OCI-LY1 (cell line): Measurements from ENCODE around the gene PPP1CA.

Source experiments
- H2AFZ ChIP-seq: fragments of 200-600 bp; sonication (generic), shearing (Covaris generic); 2 replicates; pipeline ENCODE4 v1.6.0; 2014; ENCODE audit warnings: antibody characterized with exemption, mild to moderate bottlenecking, low read length
- H3F3A ChIP-seq: fragments of 200-600 bp; sonication (generic), shearing (Covaris generic); 2 replicates; pipeline ENCODE4 v1.6.0; 2014; ENCODE audit warnings: mild to moderate bottlenecking, antibody characterized with exemption, low read length, moderate library complexity; ENCODE audit not compliant: insufficient read depth
- H3K27ac ChIP-seq: fragments of 200-600 bp; sonication (generic); 2 replicates; pipeline ENCODE4 v1.5.1; 2014; ENCODE audit warnings: low read length, mixed run types, mild to moderate bottlenecking, low read depth; ENCODE audit not compliant: poor library complexity, severe bottlenecking
- H3K27me3 ChIP-seq: fragments of 200-600 bp; sonication (generic); 2 replicates; pipeline ENCODE4 v1.6.0; 2014; ENCODE audit warnings: antibody characterized with exemption, mild to moderate bottlenecking, low read length, moderate library complexity; ENCODE audit not compliant: insufficient read depth
- H3K36me3 ChIP-seq: fragments of 200-600 bp; sonication (generic); 2 replicates; pipeline ENCODE4 v1.6.1; 2014; ENCODE audit warnings: mild to moderate bottlenecking, antibody characterized with exemption, low read length, moderate library complexity, mixed read lengths; ENCODE audit not compliant: insufficient read depth
- H3K4me1 ChIP-seq: fragments of 200-600 bp; sonication (generic); 2 replicates; pipeline ENCODE4 v1.5.1; 2014; ENCODE audit warnings: mild to moderate bottlenecking, low read length, moderate library complexity; ENCODE audit not compliant: insufficient read depth, severe bottlenecking
- H3K4me2 ChIP-seq: fragments of 200-600 bp; sonication (generic), shearing (Covaris generic); 2 replicates; pipeline ENCODE4 v1.6.1; 2014; ENCODE audit warnings: low read length
- H3K4me3 ChIP-seq: fragments of 200-600 bp; sonication (generic); 2 replicates; pipeline ENCODE4 v1.5.1; 2014; ENCODE audit warnings: low read length, low read depth, mild to moderate bottlenecking, mixed read lengths; ENCODE audit not compliant: poor library complexity, severe bottlenecking
- H3K79me2 ChIP-seq: fragments of 200-600 bp; shearing (Covaris generic); 2 replicates; pipeline ENCODE4 v1.6.1; 2016; ENCODE audit warnings: mixed run types, low read length, mixed read lengths; ENCODE audit not compliant: insufficient read depth
- H3K9ac ChIP-seq: fragments of 200-600 bp; sonication (generic), shearing (Covaris generic); 2 replicates; pipeline ENCODE4 v1.6.1; 2014; ENCODE audit warnings: mild to moderate bottlenecking, low read length, mixed read lengths
- H3K9me2 ChIP-seq: fragments of 200-600 bp; sonication (generic), shearing (Covaris generic); 2 replicates; pipeline ENCODE4 v1.6.1; 2014; ENCODE audit warnings: low read depth, mild to moderate bottlenecking, low read length, mixed read lengths
- H3K9me3 ChIP-seq: fragments of 200-600 bp; shearing (Covaris generic); 2 replicates; pipeline ENCODE4 v1.6.1; 2014; ENCODE audit warnings: low read length, mixed read lengths
- H4K20me1 ChIP-seq: fragments of 200-600 bp; sonication (generic), shearing (Covaris generic); 2 replicates; pipeline ENCODE4 v1.6.0; 2016; ENCODE audit warnings: mild to moderate bottlenecking, low read length; ENCODE audit not compliant: insufficient read depth
- EZH2 ChIP-seq: fragments of 200-600 bp; sonication (generic), shearing (Covaris generic); IDR thresholded peaks from 2 replicates; pipeline ENCODE4 v1.8.0; 2017; ENCODE audit warnings: borderline replicate concordance, mixed run types, mild to moderate bottlenecking, antibody characterized with exemption, low read length, moderate library complexity, mixed read lengths
- TF ChIP-seq, protein P1 (sequence below): fragments of 200-600 bp; sonication (generic), shearing (Covaris generic); IDR thresholded peaks from 2 replicates; pipeline ENCODE4 v1.5.1; 2017; ENCODE audit warnings: mild to moderate bottlenecking, antibody characterized with exemption, low read length, moderate library complexity, mixed read lengths

Gene PPP1CA

GRCh38 chr11:67349928-67350465 is 51.7 kb downstream of the PPP1CA start:
- H3K4me2 ChIP-seq: no peak overlapping the region
- H3K9me3 ChIP-seq: no peaks in the 10 kb centered on the region
- H3K4me1 ChIP-seq: peaks cover 52% of the 10 kb centered on the region
- H2AFZ ChIP-seq: no peak overlapping the region
- H3K36me3 ChIP-seq: peaks cover 8% of the 10 kb centered on the region
- TF ChIP-seq, protein P1, sequence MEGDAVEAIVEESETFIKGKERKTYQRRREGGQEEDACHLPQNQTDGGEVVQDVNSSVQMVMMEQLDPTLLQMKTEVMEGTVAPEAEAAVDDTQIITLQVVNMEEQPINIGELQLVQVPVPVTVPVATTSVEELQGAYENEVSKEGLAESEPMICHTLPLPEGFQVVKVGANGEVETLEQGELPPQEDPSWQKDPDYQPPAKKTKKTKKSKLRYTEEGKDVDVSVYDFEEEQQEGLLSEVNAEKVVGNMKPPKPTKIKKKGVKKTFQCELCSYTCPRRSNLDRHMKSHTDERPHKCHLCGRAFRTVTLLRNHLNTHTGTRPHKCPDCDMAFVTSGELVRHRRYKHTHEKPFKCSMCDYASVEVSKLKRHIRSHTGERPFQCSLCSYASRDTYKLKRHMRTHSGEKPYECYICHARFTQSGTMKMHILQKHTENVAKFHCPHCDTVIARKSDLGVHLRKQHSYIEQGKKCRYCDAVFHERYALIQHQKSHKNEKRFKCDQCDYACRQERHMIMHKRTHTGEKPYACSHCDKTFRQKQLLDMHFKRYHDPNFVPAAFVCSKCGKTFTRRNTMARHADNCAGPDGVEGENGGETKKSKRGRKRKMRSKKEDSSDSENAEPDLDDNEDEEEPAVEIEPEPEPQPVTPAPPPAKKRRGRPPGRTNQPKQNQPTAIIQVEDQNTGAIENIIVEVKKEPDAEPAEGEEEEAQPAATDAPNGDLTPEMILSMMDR: no peak
- TF ChIP-seq EZH2: no peak
- no peaks in the 10 kb centered on the region for H4K20me1 ChIP-seq
- no peaks in the 10 kb centered on the region for H3K27me3 ChIP-seq
- no peaks in the 10 kb centered on the region for H3K9me2 ChIP-seq
- peak overlapping the region; percentile 17 for H3K27ac ChIP-seq
- no peak overlapping the region for H3K4me3 ChIP-seq
- H3K79me2 ChIP-seq: no peaks in the 10 kb centered on the region
- no peaks in the 10 kb centered on the region for H3F3A ChIP-seq
- no peak overlapping the region for H3K9ac ChIP-seq

DNA sequence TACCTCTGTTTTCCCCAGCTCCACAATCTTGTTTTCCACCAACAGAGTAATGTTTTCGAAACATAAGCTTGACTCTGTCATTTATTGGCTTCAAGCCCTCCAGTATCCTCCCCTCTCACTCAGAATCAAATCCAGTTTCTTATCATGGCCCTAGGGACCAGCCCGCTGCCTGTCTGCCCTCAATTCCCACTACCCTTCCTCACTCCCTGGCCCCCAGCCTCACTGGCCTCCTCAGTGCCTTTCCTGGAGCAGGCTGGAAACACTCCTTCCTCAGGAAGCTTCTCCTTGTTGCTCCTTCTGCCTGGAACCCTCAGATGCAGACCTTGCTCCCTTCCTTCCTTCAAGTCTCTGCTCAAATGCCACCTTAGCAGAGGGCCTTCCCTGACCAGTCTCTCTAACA is 52.2 kb downstream of the PPP1CA start:
- H3F3A ChIP-seq: no peaks in the 10 kb centered on the region

GRCh38 chr11:67349036-67349435 is 52.6 kb downstream of the PPP1CA start:
- no peaks in the 10 kb centered on the region for H4K20me1 ChIP-seq
- H2AFZ ChIP-seq: no peak overlapping the region
- TF ChIP-seq, protein P1: no peak
- TF ChIP-seq EZH2: no peak
- peaks cover 8% of the 10 kb centered on the region for H3K36me3 ChIP-seq
- no peaks in the 10 kb centered on the region for H3K79me2 ChIP-seq
- H3K4me2 ChIP-seq: no peak overlapping the region
- H3K4me1 ChIP-seq: peaks cover 52% of the 10 kb centered on the region
- H3K9me3 ChIP-seq: no peaks in the 10 kb centered on the region
- no peak overlapping the region for H3K4me3 ChIP-seq
- no peaks in the 10 kb centered on the region for H3K9me2 ChIP-seq
- no peak overlapping the region for H3K9ac ChIP-seq
- H3K27me3 ChIP-seq: no peaks in the 10 kb centered on the region
- no peaks in the 10 kb centered on the region for H3F3A ChIP-seq
- no peak overlapping the region for H3K27ac ChIP-seq

More for the DNA sequence above, 52.2 kb downstream of the PPP1CA start:
- no peaks in the 10 kb centered on the region for H3K9me2 ChIP-seq
- H3K9me3 ChIP-seq: no peaks in the 10 kb centered on the region
- H3K4me1 ChIP-seq: peaks cover 52% of the 10 kb centered on the region
- H2AFZ ChIP-seq: no peak overlapping the region
- no peak overlapping the region for H3K9ac ChIP-seq
- TF ChIP-seq, protein P1: no peak
- TF ChIP-seq EZH2: no peak
- H3K79me2 ChIP-seq: no peaks in the 10 kb centered on the region
- peak overlapping the region; percentile 17 for H3K27ac ChIP-seq
- H3K4me3 ChIP-seq: no peak overlapping the region
- H4K20me1 ChIP-seq: no peaks in the 10 kb centered on the region
- H3K36me3 ChIP-seq: peaks cover 8% of the 10 kb centered on the region
- H3K27me3 ChIP-seq: no peaks in the 10 kb centered on the region
- no peak overlapping the region for H3K4me2 ChIP-seq
